ENCODE measurements around the gene VTI1A. TPM values are rescaled to one million over a fixed set of nuclear protein-coding genes. Genes with fewer than 3 reads are reported as not detected.

The VTI1A gene
- total and polyA plus RNA-seq, 2 of the 13 experiments (the other 11 are each of a cell fraction or from before 2014, with no cell fraction given), result 11.7 to 32.7 TPM

DNA sequence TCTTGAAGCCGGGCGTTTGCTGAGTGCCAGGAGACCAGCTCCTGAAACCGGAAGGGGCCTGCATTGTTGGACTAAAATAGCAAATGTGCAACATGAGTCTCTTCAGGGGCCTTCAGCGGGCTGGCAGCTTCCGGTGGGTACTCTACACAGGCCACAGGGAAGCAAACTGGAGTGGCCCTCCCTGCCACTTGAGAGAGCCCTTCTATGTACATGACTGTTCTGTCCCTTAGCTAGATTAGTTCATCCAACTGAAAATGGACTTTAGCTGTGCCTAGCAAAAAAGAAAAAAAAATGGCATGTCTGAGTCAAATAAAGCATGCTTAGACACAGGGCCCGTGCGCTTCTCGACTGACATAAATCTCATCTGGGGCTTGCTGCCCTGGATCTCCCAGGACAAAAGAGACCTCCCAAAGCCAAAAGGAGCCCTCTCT lies 387.8 kb downstream of the VTI1A start:
- POLR2A ChIA-PET, result no interaction called here
- intact Hi-C loops (cut with micrococcal nuclease; ENCODE audit: unreplicated experiment), result no loop called here

More for the DNA sequence above, 387.8 kb downstream of the VTI1A start:
- Histone ChIP-seq H3K9ac (ENCODE audit: insufficient read depth, low read depth, low read length) (no peak overlapping the region), H4K20me1 (ENCODE audit: insufficient read depth, low read length) (no peaks in the 10 kb centered on the region), H3K79me2 (ENCODE audit: insufficient read depth, low read length) (no peaks in the 10 kb centered on the region), H3K27ac (ENCODE audit: extremely low read length, insufficient read depth, low read length) (no peak overlapping the region), H3K4me2 (ENCODE audit: low read depth, low read length) (no peak overlapping the region), H3K36me3 (replicated peaks in 1 of 2; ENCODE audit: control insufficient read depth in 1 of 2, insufficient read depth in 2 of 2, low read length in 2 of 2) (no peaks in the 10 kb centered on the region), H3K4me3 (replicated peaks in 1 of 3; ENCODE audit: insufficient read depth in 1 of 3, low read depth in 2 of 3, low read length in 3 of 3) (no peak overlapping the region), H3K4me1 (ENCODE audit: insufficient read depth, low read length) (peaks cover 31% of the 10 kb centered on the region), H3K27me3 (ENCODE audit: control insufficient read depth in 1 of 2, insufficient read depth in 2 of 2, low read length in 2 of 2) (no peaks in the 10 kb centered on the region), H2AFZ (ENCODE audit: low read length) (no peak overlapping the region), H3K9me3 (ENCODE audit: low read length) (no peaks in the 10 kb centered on the region)
- DNase-seq (ENCODE audit: low spot score) (no peak), ATAC-seq (no peak), FAIRE-seq (no peak)
- TF ChIP-seq ZFP90 (CRISPR knock-in tag; IDR thresholded peaks at IDR 0.05; ENCODE audit: borderline replicate concordance), result no peak
- no peak for TF ChIP-seq ZSCAN29 (CRISPR knock-in tag; conservative IDR thresholded peaks at IDR 0.05)
- TF ChIP-seq ZNF230 (CRISPR knock-in tag; IDR thresholded peaks at IDR 0.05), result no peak
- no peak for TF ChIP-seq NR2F6 (IDR thresholded peaks at IDR 0.05)
- TF ChIP-seq NR2F6 (CRISPR knock-in tag; IDR thresholded peaks at IDR 0.05), result no peak
- no peak for TF ChIP-seq GPN1 (CRISPR knock-in tag; IDR thresholded peaks at IDR 0.05; ENCODE audit: borderline replicate concordance)
- TF ChIP-seq SMARCE1 (IDR thresholded peaks at IDR 0.05; ENCODE audit: borderline replicate concordance), result no peak
- TF ChIP-seq CREB1 (IDR thresholded peaks at IDR 0.05), result no peak
- TF ChIP-seq CREB1 (CRISPR knock-in tag; IDR thresholded peaks at IDR 0.05), result no peak
- TF ChIP-seq, protein P1, sequence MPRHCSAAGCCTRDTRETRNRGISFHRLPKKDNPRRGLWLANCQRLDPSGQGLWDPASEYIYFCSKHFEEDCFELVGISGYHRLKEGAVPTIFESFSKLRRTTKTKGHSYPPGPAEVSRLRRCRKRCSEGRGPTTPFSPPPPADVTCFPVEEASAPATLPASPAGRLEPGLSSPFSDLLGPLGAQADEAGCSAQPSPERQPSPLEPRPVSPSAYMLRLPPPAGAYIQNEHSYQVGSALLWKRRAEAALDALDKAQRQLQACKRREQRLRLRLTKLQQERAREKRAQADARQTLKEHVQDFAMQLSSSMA (CRISPR knock-in tag; IDR thresholded peaks at IDR 0.05), result no peak
- no peak for TF ChIP-seq HNRNPUL1 (IDR thresholded peaks at IDR 0.05; ENCODE audit: low read depth, low read length)
- TF ChIP-seq MBNL3 (CRISPR knock-in tag; conservative IDR thresholded peaks at IDR 0.05), result no peak
- no peak for TF ChIP-seq RAD21 (CRISPR knock-in tag; IDR thresholded peaks at IDR 0.05)
- TF ChIP-seq NR1H2 (CRISPR knock-in tag; IDR thresholded peaks at IDR 0.05; ENCODE audit: borderline replicate concordance, low read depth), result no peak
- no peak for TF ChIP-seq PHF5A (CRISPR knock-in tag; IDR thresholded peaks at IDR 0.05; ENCODE audit: low read depth, unreplicated experiment)
- TF ChIP-seq, protein P2, sequence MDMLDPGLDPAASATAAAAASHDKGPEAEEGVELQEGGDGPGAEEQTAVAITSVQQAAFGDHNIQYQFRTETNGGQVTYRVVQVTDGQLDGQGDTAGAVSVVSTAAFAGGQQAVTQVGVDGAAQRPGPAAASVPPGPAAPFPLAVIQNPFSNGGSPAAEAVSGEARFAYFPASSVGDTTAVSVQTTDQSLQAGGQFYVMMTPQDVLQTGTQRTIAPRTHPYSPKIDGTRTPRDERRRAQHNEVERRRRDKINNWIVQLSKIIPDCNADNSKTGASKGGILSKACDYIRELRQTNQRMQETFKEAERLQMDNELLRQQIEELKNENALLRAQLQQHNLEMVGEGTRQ (IDR thresholded peaks at IDR 0.05; ENCODE audit: low read depth, low read length), result no peak
- TF ChIP-seq, protein P2 (CRISPR knock-in tag; IDR thresholded peaks at IDR 0.05; ENCODE audit: borderline replicate concordance), result no peak
- no peak for TF ChIP-seq NCOA2 (CRISPR knock-in tag; IDR thresholded peaks at IDR 0.05)
- TF ChIP-seq, protein P3, sequence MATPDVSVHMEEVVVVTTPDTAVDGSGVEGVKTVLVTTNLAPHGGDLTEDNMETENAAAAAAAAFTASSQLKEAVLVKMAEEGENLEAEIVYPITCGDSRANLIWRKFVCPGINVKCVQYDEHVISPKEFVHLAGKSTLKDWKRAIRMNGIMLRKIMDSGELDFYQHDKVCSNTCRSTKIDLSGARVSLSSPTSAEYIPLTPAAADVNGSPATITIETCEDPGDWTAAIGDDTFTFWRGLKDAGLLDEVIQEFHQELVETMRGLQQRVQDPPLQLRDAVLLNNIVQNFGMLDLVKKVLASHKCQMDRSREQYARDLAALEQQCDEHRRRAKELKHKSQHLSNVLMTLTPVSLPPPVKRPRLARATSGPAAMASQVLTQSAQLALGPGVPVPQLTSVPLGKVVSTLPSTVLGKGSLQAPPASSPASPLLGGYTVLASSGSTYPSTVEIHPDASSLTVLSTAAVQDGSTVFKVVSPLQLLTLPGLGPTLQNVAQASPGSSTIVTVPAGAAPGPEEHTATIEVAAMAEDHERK (CRISPR knock-in tag; IDR thresholded peaks at IDR 0.05; ENCODE audit: low read depth), result no peak
- BruUV-seq (replicated peaks), result no TSS peak
- in situ Hi-C loops (cut with HindIII; ENCODE audit: extremely low pct_ligation_motif_present, low pct_unique_long_range_greater_than_20kb), result no loop called here
- CTCF ChIA-PET (ENCODE audit: low intra/inter-chr PET ratio, low total read pairs), result no interaction called here
- WGBS (ENCODE audit: low lambda C conversion rate), result 92% methylated on average over 5 of the region's 8 CpGs

All from HepG2 (cell line).